GM12892 (cell line): ENCODE data around the gene ROPN1B.
"Not testable (repeated sequence)": the region's sequence is repeated elsewhere in the genome, so short reads cannot be mapped to it uniquely, and the experiment has no call there.

Experiments
- POLR2A ChIP-seq: IDR thresholded peaks from 2 replicates; pipeline ENCODE4 v1.6.1; 2011; ENCODE audit warnings: low read depth, low read length, control low read depth
- POLR2AphosphoS5 ChIP-seq: IDR thresholded peaks from 2 replicates; pipeline ENCODE4 v1.6.1; 2011; ENCODE audit warnings: low read depth, low read length, control low read depth
- TAF1 ChIP-seq: IDR thresholded peaks from 2 replicates; pipeline ENCODE4 v1.6.1; 2011; ENCODE audit warnings: low read depth, mild to moderate bottlenecking, control low read depth, low read length, borderline replicate concordance

DNA sequence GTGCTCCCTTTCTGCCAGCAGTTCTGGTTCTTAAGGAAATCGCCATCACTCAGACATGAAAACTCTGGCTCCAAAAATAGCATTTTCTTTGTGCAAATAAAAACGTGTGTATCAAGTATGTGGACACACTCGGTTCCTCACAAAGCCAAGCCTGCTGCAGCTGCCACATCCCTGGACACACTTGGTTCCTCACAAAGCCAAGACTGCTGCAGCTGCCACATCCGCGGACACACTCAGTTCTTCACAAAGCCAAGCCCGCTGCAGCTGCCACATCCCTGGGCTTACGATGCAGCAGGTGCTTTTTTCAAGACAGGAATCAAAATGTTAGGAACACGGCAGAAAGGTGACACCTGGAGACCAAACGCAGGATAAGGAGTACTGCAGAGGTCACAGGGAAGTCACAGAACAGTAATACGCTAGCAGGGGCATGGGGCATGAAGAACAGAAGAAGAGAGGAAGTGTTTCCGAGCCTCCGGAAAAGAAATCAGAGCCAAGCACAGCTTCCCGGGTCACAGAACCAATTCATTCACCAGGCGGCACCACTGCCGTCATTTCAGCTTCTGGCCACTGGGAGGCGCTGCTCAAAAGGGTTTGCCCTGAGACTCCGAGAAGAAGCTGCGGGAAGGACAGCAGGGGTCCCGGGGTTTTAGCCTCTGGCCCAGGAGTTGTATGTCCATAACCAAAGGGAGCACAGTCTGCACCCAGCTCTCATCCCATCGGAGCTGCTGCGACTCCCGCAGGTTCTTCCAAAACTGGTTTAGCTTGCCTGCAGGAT, 40.0 kb upstream of the ROPN1B start:
- TF ChIP-seq TAF1, POLR2A, POLR2AphosphoS5: not testable (repeated sequence)
